Posterior cingulate gyrus (tissue), 11 donors: Measurements from ENCODE around the gene DESI1.
A peak's percentile ranks its signal among the peaks of the same experiment; 100 is the strongest.
"Not testable (repeated sequence)": the region's sequence is repeated elsewhere in the genome, so short reads cannot be mapped to it uniquely, and the experiment has no call there.

Experiments
- DNase-seq, 10 donors: peaks; one replicate each; pipeline versions ENCODE4 v3.0.0 to v3.0.0-alpha.2; 2020 to 2021; ENCODE audit warnings: mixed read lengths in 3 of 10
- intact Hi-C: fragments of 100-400 bp; cut with DNase I; formaldehyde crosslinking; loops from one replicate; pipeline ENCODE4 v1.15.1; 2023

DESI1 gene

GRCh38 chr22:41563051-41563711 lies 57.7 kb downstream of the DESI1 start:
- DNase-seq: peak in 1 of 10 donors; percentile 57
- intact Hi-C loops: no loop called here

GRCh38 chr22:41562461-41562860 lies 58.4 kb downstream of the DESI1 start:
- intact Hi-C loops: no loop called here
- no peak for DNase-seq

GRCh38 chr22:41561788-41562187 lies 59.1 kb downstream of the DESI1 start:
- no peak for DNase-seq
- intact Hi-C loops: no loop called here

- intact Hi-C loops: no loop called here
- peak in 2 of 10 donors; percentile 22 to 33 for DNase-seq
Measured at GRCh38 chr22:41561335-41561734, 59.5 kb downstream of the DESI1 start.

- DNase-seq: peak in 1 of 10 donors; percentile 63
- intact Hi-C loops: no loop called here
Measured at GRCh38 chr22:41560095-41560471, 60.8 kb downstream of the DESI1 start.

- intact Hi-C loops, DNase-seq: not testable (repeated sequence)
Measured at GRCh38 chr22:41558241-41558630, 62.6 kb downstream of the DESI1 start.

- intact Hi-C loops: no loop called here
- peak; percentile 47 to 92 (median 65) for DNase-seq
Measured at GRCh38 chr22:41557401-41558240, 63.2 kb downstream of the DESI1 start.

GRCh38 chr22:41556561-41556960 lies 64.3 kb downstream of the DESI1 start:
- no peak for DNase-seq
- intact Hi-C loops: no loop called here

GRCh38 chr22:41555325-41555982 lies 65.4 kb downstream of the DESI1 start:
- intact Hi-C loops: no loop called here
- peak in 1 of 10 donors; percentile 76 for DNase-seq

- intact Hi-C loops: no loop called here
- DNase-seq: no peak
Measured at GRCh38 chr22:41551877-41552582, 68.8 kb downstream of the DESI1 start.

- intact Hi-C loops: no loop called here
- DNase-seq: no peak
Measured at GRCh38 chr22:41550952-41551491, 69.8 kb downstream of the DESI1 start.

- DNase-seq: no peak
- intact Hi-C loops: no loop called here
Measured at GRCh38 chr22:41548830-41549211, 72.0 kb downstream of the DESI1 start.
